Hepatic stellate cell (primary cell): ENCODE measurements around the gene COMTD1.

Experiments used
- DNase-seq: peaks from one replicate; pipeline ENCODE4 v3.0.0; 2011; ENCODE audit warnings: low spot score

Gene COMTD1

GRCh38 chr10:75235375-75236177 lies at the start of gene COMTD1:
COMTD1 (minus strand) TSS chr10:75235957; CDS start chr10:75235928, 29 bp downstream.
- DNase-seq, result peak; percentile 91

DNA sequence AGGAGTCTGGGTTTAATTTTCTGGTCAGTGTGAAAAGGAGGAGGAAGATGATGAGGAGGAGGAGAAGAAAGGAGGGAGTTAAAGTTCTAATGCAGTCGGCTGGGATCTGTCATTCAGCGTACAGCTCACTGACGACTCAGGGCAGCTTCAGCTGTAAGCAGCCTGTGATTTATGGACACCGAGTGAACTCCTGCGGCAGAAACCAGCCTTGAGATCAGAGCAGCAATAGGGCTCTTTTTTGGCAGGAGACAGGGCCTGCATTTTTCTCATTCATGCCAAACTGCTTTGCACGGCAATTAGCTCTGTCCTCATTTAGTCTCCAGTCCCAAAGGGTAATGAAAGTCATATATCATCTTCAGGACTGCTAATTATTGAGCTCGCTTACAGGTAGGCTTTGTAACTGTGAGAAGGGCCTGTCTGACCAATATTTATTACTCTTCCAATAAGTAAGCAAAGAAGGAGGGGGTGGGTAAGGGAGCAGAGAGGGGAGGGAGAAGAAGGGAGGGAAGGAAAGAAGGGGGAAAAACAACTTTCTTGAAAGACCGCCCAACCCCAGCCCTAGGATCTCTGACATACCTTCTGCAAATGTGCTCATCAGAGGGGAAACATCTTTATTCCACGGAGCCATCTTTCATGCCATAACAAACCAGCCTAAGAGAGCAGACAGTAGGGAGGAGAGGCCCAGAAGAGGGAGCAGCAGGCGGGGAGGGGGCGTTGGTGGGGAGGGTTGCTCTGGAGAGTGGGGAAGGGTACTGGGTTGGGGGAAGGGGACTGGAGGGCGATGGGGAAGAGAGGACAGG lies 48.1 kb upstream of the COMTD1 start:
- peak; percentile 74 for DNase-seq

- DNase-seq, result no peak
Measured at GRCh38 chr10:75283078-75283670, 47.4 kb upstream of the COMTD1 start.

DNA sequence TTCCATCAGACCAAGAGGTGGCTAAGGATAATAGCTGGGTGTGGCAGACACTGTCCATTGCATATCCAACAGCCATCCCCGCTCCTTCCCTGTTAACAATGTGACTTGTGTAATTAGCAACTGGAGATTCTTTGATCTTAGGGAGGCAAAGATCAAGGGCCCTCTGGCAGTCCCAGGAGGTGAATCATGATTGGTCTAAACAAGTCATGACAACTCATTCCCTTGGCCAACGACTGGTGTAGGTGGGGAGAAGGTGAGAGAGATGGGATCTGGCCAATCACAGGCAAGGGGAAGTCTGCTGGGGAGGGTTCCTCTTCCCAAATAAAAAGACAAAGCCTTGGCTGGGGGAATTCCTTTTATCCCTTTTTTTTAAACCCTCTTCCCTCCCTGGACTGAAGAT lies 46.2 kb upstream of the COMTD1 start:
- no peak for DNase-seq

GRCh38 chr10:75280236-75280635 lies 44.5 kb upstream of the COMTD1 start:
- DNase-seq, result no peak

GRCh38 chr10:75276069-75276872 lies 40.5 kb upstream of the COMTD1 start:
- DNase-seq, result no peak

- peak; percentile 85 for DNase-seq
Measured at GRCh38 chr10:75272896-75273295, 37.1 kb upstream of the COMTD1 start.

- no peak for DNase-seq
Measured at GRCh38 chr10:75272094-75272493, 36.3 kb upstream of the COMTD1 start.

GRCh38 chr10:75269605-75270004 lies 33.8 kb upstream of the COMTD1 start:
- DNase-seq, result no peak

DNA sequence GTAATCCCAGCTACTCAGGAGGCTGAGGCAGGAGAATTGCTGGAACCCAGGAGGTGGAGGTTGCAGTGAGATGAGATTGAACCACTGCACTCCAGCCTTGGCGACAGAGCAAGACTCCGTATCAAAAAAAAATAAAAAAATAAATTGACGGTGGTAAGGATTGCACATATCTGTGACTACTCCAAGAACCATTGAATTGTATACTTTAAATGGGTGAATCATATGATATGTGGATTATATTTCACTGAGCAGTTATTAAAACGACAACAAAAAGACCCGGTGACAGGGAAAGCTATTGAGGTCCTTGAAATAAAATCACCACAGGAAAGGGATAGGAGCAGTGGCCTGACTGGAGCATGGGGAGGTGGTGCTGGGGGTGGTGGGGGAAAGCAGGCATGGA lies 31.2 kb upstream of the COMTD1 start:
- DNase-seq, result peak; percentile 75

GRCh38 chr10:75265856-75266255 lies 30.1 kb upstream of the COMTD1 start:
- no peak for DNase-seq

DNA sequence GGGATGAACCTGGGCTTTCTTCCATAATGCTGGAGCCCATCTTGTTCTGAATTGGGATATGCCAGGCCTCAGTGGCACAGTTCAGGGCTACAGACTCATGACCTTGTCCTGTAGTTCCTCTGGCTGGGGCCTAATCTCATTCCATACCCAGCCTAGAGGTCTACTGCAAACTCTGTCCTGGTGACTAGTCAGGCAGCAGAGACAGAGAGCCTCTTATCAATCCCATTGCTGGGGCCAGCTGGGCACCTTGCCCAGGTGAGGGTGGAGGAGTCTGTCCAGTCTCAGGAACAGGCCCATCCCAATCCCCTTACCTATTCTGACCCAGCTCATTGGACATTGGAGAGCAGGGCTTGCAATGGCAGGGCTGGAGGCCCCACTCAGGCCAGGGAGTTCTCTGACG lies 28.0 kb upstream of the COMTD1 start:
- DNase-seq, result no peak

- no peak for DNase-seq
Measured at GRCh38 chr10:75261813-75262705, 26.3 kb upstream of the COMTD1 start.

GRCh38 chr10:75260990-75261389 lies 25.2 kb upstream of the COMTD1 start:
- no peak for DNase-seq

DNA sequence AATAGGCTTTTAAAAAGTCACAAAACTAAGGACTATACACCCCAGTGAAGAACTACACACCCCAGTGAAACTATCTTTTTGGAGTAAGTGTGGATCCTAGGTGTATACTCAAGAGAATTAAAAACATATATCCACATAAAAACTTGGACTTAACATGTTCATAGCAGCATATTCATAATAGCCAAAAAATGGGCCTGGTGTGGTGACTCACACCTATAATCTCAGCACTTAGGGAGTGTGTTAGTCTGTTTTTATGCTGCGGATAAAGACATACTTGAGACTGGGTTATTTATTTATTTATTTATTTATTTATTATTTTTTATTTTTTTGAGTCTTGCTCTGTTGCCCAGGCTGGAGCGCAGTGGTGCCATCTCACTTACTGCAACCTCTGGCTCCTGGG lies 19.0 kb upstream of the COMTD1 start:
- no peak for DNase-seq

GRCh38 chr10:75253281-75254220 lies 17.8 kb upstream of the COMTD1 start:
- no peak for DNase-seq

GRCh38 chr10:75250934-75251333 lies 15.2 kb upstream of the COMTD1 start:
- no peak for DNase-seq

GRCh38 chr10:75247797-75248196 lies 12.0 kb upstream of the COMTD1 start:
- DNase-seq, result no peak

GRCh38 chr10:75246506-75246905 lies 10.7 kb upstream of the COMTD1 start:
- no peak for DNase-seq
